H9 (cell line): ENCODE measurements around the gene GRM5. TPM values are rescaled to one million over a fixed set of nuclear protein-coding genes. Genes with fewer than 3 reads are reported as not detected.

Experiments
- DNase-seq: peaks from one replicate; pipeline ENCODE4 v3.0.0-alpha.2; 2017
- H2AFZ ChIP-seq: one replicate; pipeline ENCODE4 v1.6.1; 2013; ENCODE audit warnings: mild to moderate bottlenecking, low read length, control low read depth, moderate library complexity
- H2AK5ac ChIP-seq: 2 replicates; pipeline ENCODE4 v1.6.1; 2013; ENCODE audit warnings: low read length, control low read depth, mixed read lengths; ENCODE audit not compliant: insufficient read length
- H2BK120ac ChIP-seq: one replicate; pipeline ENCODE4 v1.6.1; 2013; ENCODE audit warnings: low read depth, mild to moderate bottlenecking, low read length, control low read depth, inconsistent platforms; ENCODE audit not compliant: poor library complexity, severe bottlenecking
- H2BK12ac ChIP-seq: 2 replicates; pipeline ENCODE4 v1.6.1; 2013; ENCODE audit warnings: low read length, control low read depth, mixed read lengths, low read depth; ENCODE audit not compliant: insufficient read length
- H2BK15ac ChIP-seq: 2 replicates; pipeline ENCODE4 v1.6.1; 2013; ENCODE audit warnings: low read depth, low read length, control low read depth
- H2BK20ac ChIP-seq: one replicate; pipeline ENCODE4 v1.6.1; 2013; ENCODE audit warnings: low read depth, mild to moderate bottlenecking, low read length, control low read depth, inconsistent platforms; ENCODE audit not compliant: poor library complexity, severe bottlenecking
- H2BK5ac ChIP-seq: 2 replicates; pipeline ENCODE4 v1.6.1; 2013; ENCODE audit warnings: low read length, control low read depth, mixed read lengths; ENCODE audit not compliant: insufficient read length
- H3K14ac ChIP-seq: 2 replicates; pipeline ENCODE4 v1.6.1; 2013; ENCODE audit warnings: low read length, control low read depth; ENCODE audit not compliant: insufficient read depth
- H3K18ac ChIP-seq: 2 replicates; pipeline ENCODE4 v1.6.1; 2013; ENCODE audit warnings: low read depth, mild to moderate bottlenecking, mixed read lengths, low read length, control low read depth; ENCODE audit not compliant: insufficient read length
- H3K23ac ChIP-seq: 2 replicates; pipeline ENCODE4 v1.6.1; 2013; ENCODE audit warnings: low read length, control low read depth, mixed read lengths, low read depth; ENCODE audit not compliant: insufficient read length
- H3K23me2 ChIP-seq: 2 replicates; pipeline ENCODE4 v1.6.1; 2013; ENCODE audit warnings: low read depth, mild to moderate bottlenecking, mixed read lengths, low read length, control low read depth; ENCODE audit not compliant: insufficient read length, poor library complexity, severe bottlenecking
- H3K27ac ChIP-seq: 2 replicates; pipeline ENCODE4 v1.5.1; 2013; ENCODE audit warnings: low read length, control low read depth, mixed read lengths, low read depth; ENCODE audit not compliant: insufficient read length
- H3K27me3 ChIP-seq: 2 replicates; pipeline ENCODE4 v1.6.1; 2013; ENCODE audit warnings: low read length, control low read depth, inconsistent platforms; ENCODE audit not compliant: insufficient read depth
- H3K4ac ChIP-seq: 2 replicates; pipeline ENCODE4 v1.6.1; 2013; ENCODE audit warnings: low read depth, mild to moderate bottlenecking, control low read depth, inconsistent platforms, low read length, moderate library complexity
- H3K4me1 ChIP-seq: 2 replicates; pipeline ENCODE4 v1.6.1; 2013; ENCODE audit warnings: low read length, control low read depth, inconsistent platforms; ENCODE audit not compliant: insufficient read depth
- H3K4me2 ChIP-seq: 2 replicates; pipeline ENCODE4 v1.6.1; 2013; ENCODE audit warnings: low read length, control low read depth, mixed read lengths; ENCODE audit not compliant: insufficient read length, insufficient read depth
- H3K56ac ChIP-seq: 2 replicates; pipeline ENCODE4 v1.6.1; 2013; ENCODE audit warnings: low read depth, mild to moderate bottlenecking, mixed read lengths, low read length, control low read depth; ENCODE audit not compliant: insufficient read length
- H3K79me1 ChIP-seq: 2 replicates; pipeline ENCODE4 v1.6.1; 2013; ENCODE audit warnings: low read depth, mild to moderate bottlenecking, moderate library complexity, low read length, control low read depth, inconsistent platforms; ENCODE audit not compliant: insufficient read depth, poor library complexity, severe bottlenecking
- H3K79me2 ChIP-seq: 2 replicates; pipeline ENCODE4 v1.6.1; 2013; ENCODE audit warnings: low read length, control low read depth, inconsistent platforms; ENCODE audit not compliant: insufficient read depth
- H3K9ac ChIP-seq: 2 replicates; pipeline ENCODE4 v1.6.1; 2013; ENCODE audit warnings: low read length, control low read depth, mixed read lengths; ENCODE audit not compliant: insufficient read length; ENCODE audit errors: extremely low read depth
- H3K9me3 ChIP-seq: one replicate; pipeline ENCODE4 v1.6.1; 2013; ENCODE audit warnings: low read depth, low read length, inconsistent platforms; ENCODE audit not compliant: control insufficient read depth
- H3T11ph ChIP-seq: one replicate; pipeline ENCODE4 v1.6.1; 2013; ENCODE audit warnings: mild to moderate bottlenecking, low read length, control low read depth, inconsistent platforms
- H4K20me1 ChIP-seq: one replicate; pipeline ENCODE4 v1.6.1; 2013; ENCODE audit not compliant: control insufficient read depth, insufficient read length, insufficient read depth
- H4K5ac ChIP-seq: 2 replicates; pipeline ENCODE4 v1.6.1; 2013; ENCODE audit warnings: low read depth, mild to moderate bottlenecking, mixed read lengths, low read length, control low read depth; ENCODE audit not compliant: insufficient read length
- H4K8ac ChIP-seq: replicated peaks from 2 replicates; pipeline ENCODE4 v1.6.1; 2013; ENCODE audit warnings: low read length, control low read depth, mixed read lengths, low read depth; ENCODE audit not compliant: insufficient read length
- H4K91ac ChIP-seq: 2 replicates; pipeline ENCODE4 v1.6.1; 2013; ENCODE audit warnings: low read depth, mild to moderate bottlenecking, moderate library complexity, mixed read lengths, low read length, control low read depth; ENCODE audit not compliant: insufficient read length
- H3K27ac Mint-ChIP-seq, 3 experiments: 2 replicates in 2 of 3; 3 replicates in 1 of 3; pipeline ENCODE4 v1.8.0; 2020 to 2021; ENCODE audit warnings: mixed read lengths in 3 of 3, mild to moderate bottlenecking in 1 of 3, moderate library complexity in 1 of 3
- H3K27me3 Mint-ChIP-seq: 2 replicates; pipeline ENCODE4 v1.8.0; 2021; ENCODE audit warnings: low read depth, mild to moderate bottlenecking, moderate library complexity, mixed read lengths
- H3K36me3 Mint-ChIP-seq, 3 experiments: 2 replicates in 2 of 3; 3 replicates in 1 of 3; pipeline ENCODE4 v1.8.0; 2020 to 2021; ENCODE audit warnings: low read depth in 3 of 3, mixed read lengths in 3 of 3; ENCODE audit not compliant: insufficient read depth in 1 of 3
- H3K4me1 Mint-ChIP-seq, 2 experiments: 2 replicates each; pipeline ENCODE4 v1.8.0; 2020; ENCODE audit warnings: mixed read lengths in 2 of 2
- H3K4me3 Mint-ChIP-seq, 2 experiments: 2 replicates in 1 of 2; 3 replicates in 1 of 2; pipeline ENCODE4 v1.8.0; 2020 to 2021; ENCODE audit warnings: mild to moderate bottlenecking in 2 of 2, mixed read lengths in 2 of 2, moderate library complexity in 1 of 2
- H3K9me3 Mint-ChIP-seq, 2 experiments: 2 replicates in 1 of 2; 3 replicates in 1 of 2; pipeline ENCODE4 v1.8.0; 2020; ENCODE audit warnings: mild to moderate bottlenecking in 2 of 2, mixed read lengths in 2 of 2, moderate library complexity in 1 of 2
- WGBS: extraction: QIAGEN DNeasy Blood & Tissue Kit; methylation state at CpG from one replicate; pipeline ENCODE4 v1.1.7; 2013; ENCODE audit warnings: missing lambda C conversion rate, low lambda C conversion rate, mixed read lengths; ENCODE audit not compliant: insufficient read length; ENCODE audit errors: extremely low coverage; 5-methylcytosine and 5-hydroxymethylcytosine counted together
- total RNA-seq: library from RNA; stranded (reverse); gene quantifications from 2 replicates; pipeline ENCODE4 v1.2.1, GENCODE V29; 2021
- TF ChIP-seq, protein P1 (sequence below): fragments of 200-600 bp; sonication (generic); conservative IDR thresholded peaks from 3 replicates; pipeline ENCODE4 v1.8.0; 2021; ENCODE audit warnings: antibody characterized with exemption, mild to moderate bottlenecking

The GRM5 gene
- total RNA-seq, 1 experiment from 2014 or later, result not detected

DNA sequence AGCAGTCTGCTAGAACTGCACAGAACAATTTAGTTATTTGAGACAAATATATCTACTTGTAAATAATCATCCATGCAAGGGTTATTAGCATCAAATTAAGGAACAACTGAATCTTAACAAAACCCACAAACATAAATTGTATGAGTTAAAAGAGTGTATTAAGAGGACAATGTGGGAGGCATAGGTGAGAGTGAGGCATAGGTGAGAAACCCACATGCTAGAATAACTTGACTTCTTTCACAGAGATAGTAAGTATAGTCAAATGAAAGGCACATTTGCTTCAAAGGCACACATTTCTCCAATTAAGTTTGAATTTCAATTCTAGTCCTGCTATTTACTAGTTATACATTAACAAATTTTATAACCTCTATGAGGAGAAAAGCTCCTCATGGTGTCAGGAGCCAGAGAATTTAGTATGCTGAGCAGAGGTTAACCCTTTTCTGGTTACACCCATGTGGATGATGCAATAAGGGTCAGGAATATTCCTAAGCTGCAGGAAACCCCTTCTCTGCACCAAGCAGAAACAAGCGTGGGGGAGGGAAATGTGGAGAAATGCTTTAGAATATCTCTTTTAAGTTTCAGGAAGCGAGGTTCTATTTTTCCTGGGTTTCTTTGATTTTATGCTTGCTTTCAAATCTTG is 264.2 kb downstream of the GRM5 start:
- no peaks in the 10 kb centered on the region for H3K36me3 Mint-ChIP-seq
- no peaks in the 10 kb centered on the region for H3K79me1 ChIP-seq
- H2BK20ac ChIP-seq, result no peak overlapping the region
- H3K23me2 ChIP-seq, result no peaks in the 10 kb centered on the region
- no peak overlapping the region for H3K4ac ChIP-seq
- H2BK12ac ChIP-seq, result no peak overlapping the region
- H3K79me2 ChIP-seq, result no peaks in the 10 kb centered on the region
- no peak overlapping the region for H2BK120ac ChIP-seq
- no peaks in the 10 kb centered on the region for H3K27me3 Mint-ChIP-seq
- peak overlapping the region in 1 of 3 experiments; percentile 53; a peak in 1 of 7 replicates for H3K27ac Mint-ChIP-seq
- peaks cover 6 to 7% of the 10 kb centered on the region in 2 experiments; a peak in 3 of 4 replicates for H3K4me1 Mint-ChIP-seq
- H3K14ac ChIP-seq, result no peak overlapping the region
- H3K4me2 ChIP-seq, result no peak overlapping the region
- H3K27me3 ChIP-seq, result no peaks in the 10 kb centered on the region
- TF ChIP-seq, protein P1, sequence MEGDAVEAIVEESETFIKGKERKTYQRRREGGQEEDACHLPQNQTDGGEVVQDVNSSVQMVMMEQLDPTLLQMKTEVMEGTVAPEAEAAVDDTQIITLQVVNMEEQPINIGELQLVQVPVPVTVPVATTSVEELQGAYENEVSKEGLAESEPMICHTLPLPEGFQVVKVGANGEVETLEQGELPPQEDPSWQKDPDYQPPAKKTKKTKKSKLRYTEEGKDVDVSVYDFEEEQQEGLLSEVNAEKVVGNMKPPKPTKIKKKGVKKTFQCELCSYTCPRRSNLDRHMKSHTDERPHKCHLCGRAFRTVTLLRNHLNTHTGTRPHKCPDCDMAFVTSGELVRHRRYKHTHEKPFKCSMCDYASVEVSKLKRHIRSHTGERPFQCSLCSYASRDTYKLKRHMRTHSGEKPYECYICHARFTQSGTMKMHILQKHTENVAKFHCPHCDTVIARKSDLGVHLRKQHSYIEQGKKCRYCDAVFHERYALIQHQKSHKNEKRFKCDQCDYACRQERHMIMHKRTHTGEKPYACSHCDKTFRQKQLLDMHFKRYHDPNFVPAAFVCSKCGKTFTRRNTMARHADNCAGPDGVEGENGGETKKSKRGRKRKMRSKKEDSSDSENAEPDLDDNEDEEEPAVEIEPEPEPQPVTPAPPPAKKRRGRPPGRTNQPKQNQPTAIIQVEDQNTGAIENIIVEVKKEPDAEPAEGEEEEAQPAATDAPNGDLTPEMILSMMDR, result no peak
- H4K8ac ChIP-seq, result no peak overlapping the region
- H3K9me3 ChIP-seq, result no peaks in the 10 kb centered on the region
- WGBS, result no CpG with 5 or more reads among the region's 2 CpGs
- no peak overlapping the region for H3K4me3 Mint-ChIP-seq
- H3K9ac ChIP-seq, result no peak overlapping the region
- H4K20me1 ChIP-seq, result no peaks in the 10 kb centered on the region
- H3K4me1 ChIP-seq, result no peaks in the 10 kb centered on the region
- no peak overlapping the region for H3T11ph ChIP-seq
- H4K91ac ChIP-seq, result no peak overlapping the region
- no peak overlapping the region for H2BK15ac ChIP-seq
- peaks cover 2% of the 10 kb centered on the region in 2 experiments; a peak in 1 of 5 replicates for H3K9me3 Mint-ChIP-seq
- H2BK5ac ChIP-seq, result no peak overlapping the region
- no peak overlapping the region for H3K23ac ChIP-seq
- no peak overlapping the region for H2AFZ ChIP-seq
- DNase-seq, result no peak
- H3K18ac ChIP-seq, result no peak overlapping the region
- H4K5ac ChIP-seq, result no peak overlapping the region
- no peak overlapping the region for H3K56ac ChIP-seq
- H3K27ac ChIP-seq, result no peak overlapping the region
- no peak overlapping the region for H2AK5ac ChIP-seq
